Measurements from ENCODE around the gene SHC2.
"Not testable (repeated sequence)": the region's sequence is repeated elsewhere in the genome, so short reads cannot be mapped to it uniquely, and the experiment has no call there.

The SHC2 gene

GRCh38 chr19:435707-436412 is 25.0 kb downstream of the SHC2 start:
- DNase-seq = no peak
- intact Hi-C loops (cut with DNase I) = no loop called here

- intact Hi-C loops (cut with DNase I) = no loop called here
- peak in 17 of 42 donors; percentile 16 to 51 (median 27) for DNase-seq
These were observed 25.7 kb downstream of the SHC2 start for GRCh38 chr19:435056-435706.

- intact Hi-C loops (cut with DNase I) = no loop called here
- DNase-seq = no peak
These were observed 26.5 kb downstream of the SHC2 start for GRCh38 chr19:434152-434960.

GRCh38 chr19:430701-431100 is 30.1 kb downstream of the SHC2 start:
- intact Hi-C loops (cut with DNase I) = no loop called here
- no peak for DNase-seq

- no peak for DNase-seq
- intact Hi-C loops (cut with DNase I) = no loop called here
These were observed 32.7 kb downstream of the SHC2 start for GRCh38 chr19:428149-428548.

- intact Hi-C loops (cut with DNase I); DNase-seq: not testable (repeated sequence)
These were observed 33.2 kb downstream of the SHC2 start for GRCh38 chr19:427675-428074.

- intact Hi-C loops (cut with DNase I) = no loop called here
- peak in 23 of 42 donors; percentile 18 to 69 (median 41) for DNase-seq
These were observed 33.9 kb downstream of the SHC2 start for GRCh38 chr19:426725-427445.

GRCh38 chr19:425056-425455 is 35.8 kb downstream of the SHC2 start:
- intact Hi-C loops (cut with DNase I) = no loop called here
- no peak for DNase-seq

- intact Hi-C loops (cut with DNase I) = no loop called here
- DNase-seq = no peak
These were observed 36.3 kb downstream of the SHC2 start for GRCh38 chr19:424546-424945.

GRCh38 chr19:423691-424466 is 37.0 kb downstream of the SHC2 start:
- no peak for DNase-seq
- intact Hi-C loops (cut with DNase I) = no loop called here

GRCh38 chr19:422917-423226 is 38.0 kb downstream of the SHC2 start:
- intact Hi-C loops (cut with DNase I); DNase-seq: not testable (repeated sequence)

- no peak for DNase-seq
- intact Hi-C loops (cut with DNase I) = no loop called here
These were observed 38.5 kb downstream of the SHC2 start for GRCh38 chr19:422213-422916.

- intact Hi-C loops (cut with DNase I) = no loop called here
- DNase-seq = peak in 3 of 42 donors; percentile 10 to 19 (median 16)
These were observed 40.9 kb downstream of the SHC2 start for GRCh38 chr19:419721-420515.

GRCh38 chr19:418761-419671 is 41.8 kb downstream of the SHC2 start:
- peak in 8 of 42 donors; percentile 4 to 41 (median 22) for DNase-seq
- intact Hi-C loops (cut with DNase I) = no loop called here

- intact Hi-C loops (cut with DNase I) = no loop called here
- peak in 6 of 42 donors; percentile 1 to 28 (median 13) for DNase-seq
These were observed 44.4 kb downstream of the SHC2 start for GRCh38 chr19:416416-416815.

GRCh38 chr19:415292-415691 is 45.5 kb downstream of the SHC2 start:
- no peak for DNase-seq
- intact Hi-C loops (cut with DNase I) = no loop called here
